Adrenal gland (tissue), 5 donors: ENCODE data around the gene RNPEP.

Experiments used
- CTCF ChIP-seq, 6 experiments: fragments of 450-650 bp in 4 of 6; fragments of 200-600 bp in 2 of 6; sonication (generic) in 1 of 6; IDR thresholded peaks; 1 replicate in 5 of 6; 2 replicates in 1 of 6; pipeline versions ENCODE4 v1.5.1 to v1.8.0; 2016 to 2021; ENCODE audit warnings: antibody characterized with exemption in 6 of 6, mild to moderate bottlenecking in 2 of 6, moderate library complexity in 1 of 6
- POLR2A ChIP-seq, 2 donors: fragments of 450-650 bp; IDR thresholded peaks; one replicate each; pipeline ENCODE4 v1.6.1; 2017; ENCODE audit warnings: antibody characterized with exemption in 2 of 2, mild to moderate bottlenecking in 2 of 2, moderate library complexity in 1 of 2
- donor health status: DM: no; HTN: no; CAD: no.

GRCh38 chr1:202036595-202037387, 54.3 kb downstream of the RNPEP start:
- TF ChIP-seq CTCF (IDR thresholded peaks at IDR 0.05) (no peak), POLR2A (IDR thresholded peaks at IDR 0.05) (no peak)
